HG03025 (cell line): ENCODE measurements around the gene IDH2.

ENCODE experiments used
- ATAC-seq: cut with Tn5 transposase; IDR thresholded peaks from one replicate; pipeline ENCODE4 v1.9.1; 2021; ENCODE audit warnings: mild to moderate bottlenecking, moderate library complexity; ENCODE audit not compliant: unreplicated experiment, low FRiP score

The IDH2 gene

GRCh38 chr15:90033448-90033847 is 68.8 kb downstream of the IDH2 start:
- no peak for ATAC-seq
